OCI-LY7 (cell line): ENCODE results near the gene PGC. TPM values are rescaled to one million over a fixed set of nuclear protein-coding genes. Genes with fewer than 3 reads are reported as not detected.

ENCODE experiments used
- BruUV-seq: library from RNA; stranded (reverse); fragments of 400-500 nt; replicated peaks from 2 replicates; lab custom pipeline; 2021; lab: Mats Ljungman, UMichigan
- CTCF ChIA-PET: fragments of 300-600 bp; sonication (Branson Sonifier 250); formaldehyde crosslinking; loops from one replicate; lab custom pipeline; 2022; ENCODE audit warnings: antibody characterized with exemption; ENCODE audit not compliant: unreplicated experiment; lab: Charles Lee
- POLR2A ChIA-PET: fragments of 300-600 bp; sonication (Branson Sonifier 250); formaldehyde crosslinking; loops from one replicate; lab custom pipeline; 2022; ENCODE audit warnings: antibody characterized with exemption; lab: Charles Lee
- DNase-seq: peaks from one replicate; pipeline ENCODE4 v3.0.0-alpha.2; 2015; ENCODE audit warnings: low spot score
- H2AFZ ChIP-seq: fragments of 200-600 bp; sonication (generic), shearing (Covaris generic); 2 replicates; pipeline ENCODE4 v1.6.1; 2014; ENCODE audit warnings: mild to moderate bottlenecking, antibody characterized with exemption, low read length, moderate library complexity
- H3K27ac ChIP-seq: fragments of 200-600 bp; sonication (generic); 2 replicates; pipeline ENCODE4 v1.5.1; 2014; ENCODE audit warnings: mixed run types, low read depth, mild to moderate bottlenecking, moderate library complexity, low read length, inconsistent platforms; ENCODE audit not compliant: poor library complexity, severe bottlenecking
- H3K36me3 ChIP-seq: fragments of 200-600 bp; sonication (generic); 2 replicates; pipeline ENCODE4 v1.6.1; 2014; ENCODE audit warnings: mild to moderate bottlenecking, antibody characterized with exemption, low read length, moderate library complexity, mixed read lengths; ENCODE audit not compliant: insufficient read depth
- H3K4me1 ChIP-seq: fragments of 200-600 bp; sonication (generic); 2 replicates; pipeline ENCODE4 v1.5.1; 2014; ENCODE audit warnings: mild to moderate bottlenecking, low read length; ENCODE audit not compliant: insufficient read depth, poor library complexity, severe bottlenecking
- H3K4me2 ChIP-seq: fragments of 200-600 bp; sonication (generic); 2 replicates; pipeline ENCODE4 v1.6.1; 2014; ENCODE audit warnings: mild to moderate bottlenecking, low read length
- H3K4me3 ChIP-seq: fragments of 200-600 bp; sonication (generic); 2 replicates; pipeline ENCODE4 v1.5.1; 2014; ENCODE audit warnings: mild to moderate bottlenecking, low read depth, low read length; ENCODE audit not compliant: poor library complexity, severe bottlenecking
- H3K79me2 ChIP-seq: fragments of 200-600 bp; sonication (generic); 2 replicates; pipeline ENCODE4 v1.6.1; 2016; ENCODE audit warnings: low read depth, mild to moderate bottlenecking, low read length, moderate library complexity, mixed read lengths; ENCODE audit not compliant: insufficient read depth
- H3K9me2 ChIP-seq: fragments of 200-600 bp; sonication (generic); 2 replicates; pipeline ENCODE4 v1.6.1; 2016; ENCODE audit warnings: mild to moderate bottlenecking, low read length, mixed read lengths; ENCODE audit not compliant: insufficient read depth
- H3K9me3 ChIP-seq: fragments of 200-600 bp; sonication (generic); 2 replicates; pipeline ENCODE4 v1.6.1; 2014; ENCODE audit warnings: mild to moderate bottlenecking, mixed run types, low read length, mixed read lengths
- H4K20me1 ChIP-seq: fragments of 200-600 bp; sonication (generic); 2 replicates; pipeline ENCODE4 v1.6.1; 2014; ENCODE audit warnings: mild to moderate bottlenecking, antibody characterized with exemption, low read length, moderate library complexity, mixed read lengths; ENCODE audit not compliant: insufficient read depth
- CTCF ChIP-seq: fragments of 200-600 bp; sonication (generic); conservative IDR thresholded peaks from 2 replicates; pipeline ENCODE4 v1.5.1; 2014; ENCODE audit warnings: mild to moderate bottlenecking, antibody characterized with exemption, low read length, moderate library complexity, mixed read lengths
- EZH2phosphoT487 ChIP-seq: fragments of 200-600 bp; sonication (generic); IDR thresholded peaks from 2 replicates; pipeline ENCODE4 v1.6.1; 2018; ENCODE audit warnings: low read depth, borderline replicate concordance, mild to moderate bottlenecking, mixed run types, antibody characterized with exemption, low read length, moderate library complexity, mixed read lengths
- intact Hi-C: fragments of 100-400 bp; cut with micrococcal nuclease; formaldehyde crosslinking; loops from one replicate; pipeline ENCODE4 v1.10.0; 2022; ENCODE audit not compliant: unreplicated experiment
- total RNA-seq, 2 experiments: library from RNA; depleted of rRNA in 1 of 2; stranded (reverse); fragments of >200 nt in 1 of 2; shearing (Covaris generic) in 1 of 2; gene quantifications; 2 replicates each; pipeline ENCODE4 v1.2.3, GENCODE V29; 2014 to 2022

The PGC gene
- total RNA-seq, 2 experiments from 2014 or later = not detected

- no peaks in the 10 kb centered on the region for H3K9me2 ChIP-seq
- intact Hi-C loops = no loop called here
- no peak overlapping the region for H2AFZ ChIP-seq
- TF ChIP-seq CTCF (no peak), EZH2phosphoT487 (no peak)
- no peaks in the 10 kb centered on the region for H3K79me2 ChIP-seq
- no peaks in the 10 kb centered on the region for H4K20me1 ChIP-seq
- H3K9me3 ChIP-seq = no peaks in the 10 kb centered on the region
- no peak for DNase-seq
- POLR2A ChIA-PET = interaction anchor here (1.1 kb wide), 1 partner anchor 38 kb away, joined by 3 read pairs; no protein-coding TSS in a partner anchor
- H3K4me2 ChIP-seq = no peak overlapping the region
- CTCF ChIA-PET = no interaction called here
- no peak overlapping the region for H3K4me3 ChIP-seq
- H3K4me1 ChIP-seq = no peaks in the 10 kb centered on the region
- no TSS peak for BruUV-seq
- H3K27ac ChIP-seq = no peak overlapping the region
- H3K36me3 ChIP-seq = no peaks in the 10 kb centered on the region
Measured at GRCh38 chr6:41743406-41744235, 3.6 kb downstream of the PGC start.

GRCh38 chr6:41741625-41742490, 5.3 kb downstream of the PGC start:
- no peaks in the 10 kb centered on the region for H3K79me2 ChIP-seq
- H3K9me3 ChIP-seq = no peaks in the 10 kb centered on the region
- H3K4me3 ChIP-seq = no peak overlapping the region
- H3K4me1 ChIP-seq = no peaks in the 10 kb centered on the region
- no peak overlapping the region for H3K27ac ChIP-seq
- no peaks in the 10 kb centered on the region for H3K9me2 ChIP-seq
- DNase-seq = no peak
- H4K20me1 ChIP-seq = no peaks in the 10 kb centered on the region
- H3K4me2 ChIP-seq = no peak overlapping the region
- TF ChIP-seq EZH2phosphoT487 (no peak), CTCF (no peak)
- intact Hi-C loops = no loop called here
- no TSS peak for BruUV-seq
- no peak overlapping the region for H2AFZ ChIP-seq
- ChIA-PET CTCF (no interaction called here), POLR2A (interaction anchor here (0.7 kb wide), 1 partner anchor 298 kb away, joined by 3 read pairs; no protein-coding TSS in a partner anchor)
- H3K36me3 ChIP-seq = no peaks in the 10 kb centered on the region
